Lung (tissue), 12 donors: Measurements from ENCODE around the gene BRF1. TPM values are rescaled to one million over a fixed set of nuclear protein-coding genes. Genes with fewer than 3 reads are reported as not detected.

Experiments
- ATAC-seq: fragments of 200-7000 bp; cut with Tn5 transposase; one replicate; pipeline ENCODE4 v1.9.1; 2020; ENCODE audit warnings: moderate number of reproducible peaks; ENCODE audit not compliant: insufficient read depth, low FRiP score
- DNase-seq, 3 donors: peaks; one replicate each; pipeline ENCODE4 v3.0.0-alpha.2; 2013 to 2017
- H3K27ac ChIP-seq, 2 donors: one replicate each; pipeline ENCODE4 v1.5.1; 2013; ENCODE audit warnings: mild to moderate bottlenecking in 2 of 2, moderate library complexity in 2 of 2, control low read depth in 1 of 2, inconsistent platforms in 1 of 2, low read depth in 1 of 2, low read length in 1 of 2
- H3K27me3 ChIP-seq, 3 donors: one replicate each; pipeline ENCODE4 v1.5.1; 2013; ENCODE audit warnings: low read length in 2 of 3; ENCODE audit not compliant: control insufficient read depth in 3 of 3, insufficient read depth in 3 of 3
- H3K36me3 ChIP-seq, 4 donors: one replicate each; pipeline ENCODE4 v1.5.1; 2013; ENCODE audit warnings: low read length in 4 of 4, mild to moderate bottlenecking in 1 of 4, moderate library complexity in 1 of 4; ENCODE audit not compliant: control insufficient read depth in 4 of 4, insufficient read depth in 4 of 4
- H3K4me1 ChIP-seq, 5 donors: one replicate each; pipeline ENCODE4 v1.5.1; 2013; ENCODE audit warnings: low read length in 5 of 5, mild to moderate bottlenecking in 2 of 5, moderate library complexity in 1 of 5; ENCODE audit not compliant: control insufficient read depth in 5 of 5, insufficient read depth in 5 of 5
- H3K4me3 ChIP-seq: one replicate; pipeline ENCODE4 v1.5.1; 2013; ENCODE audit warnings: mild to moderate bottlenecking, control low read depth, moderate library complexity
- H3K9ac ChIP-seq, 2 donors: one replicate each; pipeline ENCODE4 v1.5.1; 2013; ENCODE audit warnings: low read length in 2 of 2, control low read depth in 1 of 2; ENCODE audit not compliant: insufficient read depth in 1 of 2
- H3K9me3 ChIP-seq, 4 donors: one replicate each; pipeline ENCODE4 v1.5.1; 2013; ENCODE audit warnings: low read length in 3 of 4, mild to moderate bottlenecking in 1 of 4, moderate library complexity in 1 of 4; ENCODE audit not compliant: control insufficient read depth in 4 of 4, insufficient read depth in 3 of 4
- CTCF ChIP-seq: IDR thresholded peaks from 2 replicates; pipeline ENCODE4 v1.5.1; 2012; ENCODE audit warnings: mild to moderate bottlenecking; ENCODE audit errors: control extremely low read depth, extremely low read depth
- WGBS, 2 donors: extraction: QIAGEN DNeasy Blood & Tissue Kit; methylation state at CpG; one replicate each; pipeline ENCODE4 v1.1.7; 2013; 5-methylcytosine and 5-hydroxymethylcytosine counted together
- polyA plus RNA-seq, 2 donors: library from polyadenylated mRNA; stranded (reverse); fragments of 200-250 nt; gene quantifications; one replicate each; pipeline ENCODE4 v1.2.1, GENCODE V29; 2013
- total RNA-seq, 2 donors: library from RNA; depleted of rRNA in 1 of 2; stranded (reverse); fragments of >200 nt in 1 of 2; gene quantifications; one replicate each; pipeline ENCODE4 v1.2.1, GENCODE V29; 2014 to 2021
- donor health status: control.
- donor health status: control.
- donor health status: Bipolar disorder and iron deficiency.
- donor health status: healthy.
- donor health status: DM: yes; HTN: yes; CAD: no.

BRF1 gene
- total and polyA plus RNA-seq, 4 donors: 14.2 to 55.3 (median 37.2) TPM

GRCh38 chr14:105227346-105227745 lies 73.5 kb downstream of the BRF1 start:
- Histone ChIP-seq H3K9me3 (no peaks in the 10 kb centered on the region), H3K4me1 (peaks cover 0 to 10% (median 0%) of the 10 kb centered on the region in 5 donors), H3K9ac (no peak overlapping the region), H3K27me3 (no peaks in the 10 kb centered on the region), H3K27ac (no peak overlapping the region), H3K36me3 (peaks cover 7 to 21% (median 12%) of the 10 kb centered on the region in 4 donors), H3K4me3 (no peak overlapping the region)
- DNase-seq: no peak
- WGBS, 2 donors: 97 to 99% methylated on average over 14 of the region's 14 CpGs
- no peak for ATAC-seq
- no peak for TF ChIP-seq CTCF

GRCh38 chr14:105226198-105226597 lies 74.6 kb downstream of the BRF1 start:
- no peak for ATAC-seq
- no peak overlapping the region for H3K9ac ChIP-seq
- peaks cover 7 to 28% (median 18%) of the 10 kb centered on the region in 4 donors for H3K36me3 ChIP-seq
- no peak overlapping the region for H3K27ac ChIP-seq
- H3K27me3 ChIP-seq: no peaks in the 10 kb centered on the region
- 94 to 98% methylated on average over 10 of the region's 10 CpGs for WGBS, 2 donors
- no peaks in the 10 kb centered on the region for H3K9me3 ChIP-seq
- DNase-seq: no peak
- peaks cover 0 to 10% (median 0%) of the 10 kb centered on the region in 5 donors for H3K4me1 ChIP-seq
- no peak overlapping the region for H3K4me3 ChIP-seq
- TF ChIP-seq CTCF: no peak

- no peak overlapping the region for H3K9ac ChIP-seq
- WGBS, 2 donors: 80 to 81% methylated on average over 11 of the region's 11 CpGs
- no peaks in the 10 kb centered on the region for H3K27me3 ChIP-seq
- H3K4me1 ChIP-seq: peaks cover 0 to 10% (median 0%) of the 10 kb centered on the region in 5 donors
- DNase-seq (peak in 1 of 3 donors; percentile 40), ATAC-seq (no peak)
- no peak for TF ChIP-seq CTCF
- H3K36me3 ChIP-seq: peaks cover 7 to 33% (median 28%) of the 10 kb centered on the region in 4 donors
- H3K4me3 ChIP-seq: no peak overlapping the region
- no peaks in the 10 kb centered on the region for H3K9me3 ChIP-seq
- peak overlapping the region in 1 of 2 donors; percentile 61 for H3K27ac ChIP-seq
Observed at GRCh38 chr14:105224845-105225570, 75.8 kb downstream of the BRF1 start.
